Right atrium auricular region (tissue), 2 donors: Measurements from ENCODE around the gene SOX6. TPM values are rescaled to one million over a fixed set of nuclear protein-coding genes. Genes with fewer than 3 reads are reported as not detected.

Experiments
- DNase-seq: peaks from one replicate; pipeline ENCODE4 v3.0.0-alpha.2; 2019; ENCODE audit warnings: low spot score
- H3K27ac ChIP-seq, 2 donors: fragments of 200-600 bp; sonication (generic); 1 replicate in 1 of 2; 2 replicates in 1 of 2; pipeline ENCODE4 v1.5.1; 2016 to 2019
- H3K27me3 ChIP-seq, 2 donors: fragments of 200-600 bp; sonication (generic); one replicate each; pipeline versions ENCODE4 v1.5.1 to v1.6.0; 2017 to 2019
- H3K36me3 ChIP-seq: fragments of 200-600 bp; sonication (generic); one replicate; pipeline ENCODE4 v1.5.1; 2016
- H3K4me1 ChIP-seq, 2 donors: fragments of 200-600 bp; sonication (generic); one replicate each; pipeline versions ENCODE4 v1.5.1 to v1.6.0; 2017 to 2019
- H3K4me3 ChIP-seq, 2 donors: fragments of 200-600 bp; sonication (generic); 1 replicate in 1 of 2; 2 replicates in 1 of 2; pipeline ENCODE4 v1.5.1; 2017 to 2019; ENCODE audit warnings: mild to moderate bottlenecking in 1 of 2, moderate library complexity in 1 of 2
- H3K9me3 ChIP-seq, 2 donors: fragments of 200-600 bp; sonication (generic); one replicate each; pipeline ENCODE4 v1.5.1; 2019
- total RNA-seq, 2 donors: library from RNA; depleted of rRNA; stranded (reverse); fragments of >200 nt; gene quantifications; one replicate each; pipeline ENCODE4 v1.1.0, GENCODE V29; 2016
- TF ChIP-seq, protein P1 (sequence below), 2 donors: fragments of 200-600 bp; sonication (generic); IDR thresholded peaks; one replicate each; pipeline ENCODE4 v1.5.1; 2019; ENCODE audit warnings: antibody characterized with exemption in 2 of 2

SOX6 gene
- total RNA-seq, 2 donors from 2014 or later, result 13.5 to 14.3 TPM

DNA sequence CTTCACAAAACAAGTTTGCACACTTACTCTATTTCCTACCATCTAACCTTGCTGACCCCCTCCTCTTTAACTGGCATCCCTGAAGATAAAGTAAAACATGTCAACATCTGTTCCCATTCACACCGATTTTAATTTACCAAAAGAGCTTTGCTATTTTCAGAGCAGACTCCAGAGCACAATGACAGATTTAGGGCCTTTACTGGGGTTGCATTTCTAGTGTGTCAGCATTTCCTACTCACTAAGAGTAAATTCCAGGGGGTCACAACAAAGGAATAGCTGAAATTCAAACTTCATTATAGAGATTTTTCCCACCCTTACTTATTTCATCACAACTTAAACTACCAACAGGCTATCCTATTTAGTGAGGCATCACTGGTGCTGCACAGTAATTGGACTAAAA is 60.8 kb downstream of the SOX6 start:
- no peaks in the 10 kb centered on the region for H3K27me3 ChIP-seq
- H3K36me3 ChIP-seq, result no peaks in the 10 kb centered on the region
- DNase-seq, result no peak
- H3K9me3 ChIP-seq, result no peaks in the 10 kb centered on the region
- H3K4me1 ChIP-seq, result peaks cover 0 to 9% of the 10 kb centered on the region in 2 donors
- H3K27ac ChIP-seq, result peak overlapping the region in 1 of 2 donors; percentile 37
- H3K4me3 ChIP-seq, result no peak overlapping the region
- TF ChIP-seq, protein P1, sequence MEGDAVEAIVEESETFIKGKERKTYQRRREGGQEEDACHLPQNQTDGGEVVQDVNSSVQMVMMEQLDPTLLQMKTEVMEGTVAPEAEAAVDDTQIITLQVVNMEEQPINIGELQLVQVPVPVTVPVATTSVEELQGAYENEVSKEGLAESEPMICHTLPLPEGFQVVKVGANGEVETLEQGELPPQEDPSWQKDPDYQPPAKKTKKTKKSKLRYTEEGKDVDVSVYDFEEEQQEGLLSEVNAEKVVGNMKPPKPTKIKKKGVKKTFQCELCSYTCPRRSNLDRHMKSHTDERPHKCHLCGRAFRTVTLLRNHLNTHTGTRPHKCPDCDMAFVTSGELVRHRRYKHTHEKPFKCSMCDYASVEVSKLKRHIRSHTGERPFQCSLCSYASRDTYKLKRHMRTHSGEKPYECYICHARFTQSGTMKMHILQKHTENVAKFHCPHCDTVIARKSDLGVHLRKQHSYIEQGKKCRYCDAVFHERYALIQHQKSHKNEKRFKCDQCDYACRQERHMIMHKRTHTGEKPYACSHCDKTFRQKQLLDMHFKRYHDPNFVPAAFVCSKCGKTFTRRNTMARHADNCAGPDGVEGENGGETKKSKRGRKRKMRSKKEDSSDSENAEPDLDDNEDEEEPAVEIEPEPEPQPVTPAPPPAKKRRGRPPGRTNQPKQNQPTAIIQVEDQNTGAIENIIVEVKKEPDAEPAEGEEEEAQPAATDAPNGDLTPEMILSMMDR (IDR thresholded peaks at IDR 0.05), result no peak

DNA sequence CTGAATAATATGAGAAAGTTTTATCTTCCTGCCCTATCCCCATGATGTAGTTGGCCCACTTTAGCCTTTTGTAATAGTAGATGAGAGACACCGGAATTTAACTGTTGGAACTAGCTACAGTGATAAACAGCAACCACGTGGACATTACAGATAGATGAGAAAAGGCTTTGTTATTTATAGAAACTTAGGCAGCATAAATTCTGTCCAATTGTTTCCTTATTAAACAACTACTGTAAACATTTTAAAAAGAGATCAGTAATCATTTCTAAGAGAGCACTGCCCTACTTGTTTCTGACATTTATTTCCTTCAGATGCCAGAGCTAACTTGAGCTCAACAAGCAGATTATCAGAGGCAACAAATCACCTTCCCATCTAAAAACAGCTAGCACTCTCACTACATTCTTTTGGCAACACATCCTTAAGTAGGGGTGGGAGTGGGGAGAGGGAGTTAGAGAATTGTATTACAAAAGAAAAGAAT is 63.1 kb downstream of the SOX6 start:
- no peak for DNase-seq
- Histone ChIP-seq H3K27me3 (no peaks in the 10 kb centered on the region), H3K9me3 (no peaks in the 10 kb centered on the region), H3K36me3 (no peaks in the 10 kb centered on the region), H3K27ac (peak overlapping the region; percentile 39 to 80), H3K4me1 (peaks cover 0 to 9% of the 10 kb centered on the region in 2 donors), H3K4me3 (no peak overlapping the region)
- TF ChIP-seq, protein P1 (IDR thresholded peaks at IDR 0.05), result no peak

DNA sequence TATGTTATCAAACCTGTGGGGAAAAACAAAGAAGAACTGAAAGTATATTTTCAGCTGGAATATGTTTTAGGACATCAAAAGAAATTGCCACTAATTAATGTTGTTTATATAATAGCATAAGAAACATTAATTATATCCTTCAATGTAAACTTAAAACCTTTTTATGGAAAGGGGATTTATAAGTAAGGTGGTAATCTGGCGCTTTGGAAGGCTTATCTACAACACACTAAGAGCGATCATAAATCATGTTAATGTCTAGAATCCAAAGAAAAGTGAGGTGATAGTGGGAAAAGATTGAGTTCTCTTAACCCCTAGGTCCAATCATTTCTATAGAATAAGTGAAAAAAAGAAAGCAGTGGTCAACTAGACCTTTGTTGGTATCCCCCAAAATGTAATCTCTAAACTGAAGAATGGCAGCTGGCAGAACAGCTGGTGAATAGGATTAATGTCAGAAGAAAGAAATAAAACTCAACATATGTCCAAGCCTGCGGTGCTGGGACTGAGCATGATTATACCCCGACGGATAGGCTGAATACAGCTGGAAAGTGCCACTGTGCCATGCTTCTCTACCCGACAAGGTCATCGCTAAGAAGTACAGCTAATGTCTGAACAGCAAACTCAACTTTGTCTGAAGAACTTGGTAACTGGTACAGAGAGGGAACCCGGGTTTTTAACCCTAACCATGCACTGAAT is 64.0 kb downstream of the SOX6 start:
- H3K4me3 ChIP-seq, result no peak overlapping the region
- H3K27me3 ChIP-seq, result no peaks in the 10 kb centered on the region
- TF ChIP-seq, protein P1 (IDR thresholded peaks at IDR 0.05), result no peak
- no peaks in the 10 kb centered on the region for H3K36me3 ChIP-seq
- no peaks in the 10 kb centered on the region for H3K9me3 ChIP-seq
- H3K27ac ChIP-seq, result peak overlapping the region; percentile 37 to 80
- H3K4me1 ChIP-seq, result peaks cover 0 to 9% of the 10 kb centered on the region in 2 donors
- DNase-seq, result no peak

DNA sequence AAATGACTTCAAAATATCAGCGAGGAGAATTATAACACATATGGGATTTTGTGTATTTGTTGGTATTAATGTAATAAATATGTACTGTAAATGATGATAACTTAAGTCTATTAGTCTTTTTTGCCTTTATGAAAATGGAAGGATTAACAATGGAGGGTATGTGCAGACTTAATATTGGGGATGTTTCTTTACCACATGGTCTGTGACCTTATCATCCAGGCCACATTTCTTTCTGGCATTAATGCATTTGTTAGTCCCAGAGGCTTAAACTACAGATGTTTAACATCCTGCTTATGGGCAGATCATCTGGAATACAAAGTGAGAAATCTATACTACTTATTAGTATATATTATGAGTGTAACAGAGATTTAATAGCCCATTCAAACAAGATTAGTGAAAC is 64.6 kb downstream of the SOX6 start:
- peaks cover 0 to 9% of the 10 kb centered on the region in 2 donors for H3K4me1 ChIP-seq
- H3K36me3 ChIP-seq, result no peaks in the 10 kb centered on the region
- H3K27ac ChIP-seq, result peak overlapping the region in 1 of 2 donors; percentile 80

DNA sequence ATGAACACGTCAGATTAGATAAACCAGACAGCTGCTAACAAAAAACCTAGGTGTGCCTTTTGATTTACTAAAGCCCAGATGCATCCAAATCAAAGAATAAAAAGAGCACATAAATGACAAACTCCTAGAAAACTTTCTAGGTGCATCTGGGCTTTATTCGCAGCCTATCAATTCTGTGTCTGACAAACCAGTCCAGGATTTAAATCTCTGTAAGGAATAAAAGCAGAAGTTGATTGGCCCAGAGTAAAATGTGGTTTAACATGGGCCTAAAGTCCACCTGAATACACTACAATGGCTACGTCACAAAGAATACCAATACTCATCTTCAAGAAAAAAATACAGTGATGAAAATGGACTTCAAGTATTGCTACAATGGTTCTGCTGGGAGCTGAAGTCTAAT is 66.8 kb downstream of the SOX6 start:
- Histone ChIP-seq H3K4me3 (no peak overlapping the region), H3K9me3 (no peaks in the 10 kb centered on the region), H3K4me1 (peaks cover 0 to 9% of the 10 kb centered on the region in 2 donors), H3K27ac (no peak overlapping the region), H3K27me3 (no peaks in the 10 kb centered on the region), H3K36me3 (no peaks in the 10 kb centered on the region)
- TF ChIP-seq, protein P1 (IDR thresholded peaks at IDR 0.05), result no peak
- DNase-seq, result no peak

More for the DNA sequence above, 64.6 kb downstream of the SOX6 start:
- no peaks in the 10 kb centered on the region for H3K27me3 ChIP-seq
- no peak overlapping the region for H3K4me3 ChIP-seq
- H3K9me3 ChIP-seq, result no peaks in the 10 kb centered on the region
- no peak for DNase-seq
- TF ChIP-seq, protein P1 (IDR thresholded peaks at IDR 0.05), result no peak
